ENCODE measurements around the gene PODXL2. TPM values are rescaled to one million over a fixed set of nuclear protein-coding genes. Genes with fewer than 3 reads are reported as not detected.

Gene PODXL2
- total and polyA plus RNA-seq, 2 experiments from 2014 or later = 18.4 to 57.6 TPM

- TF ChIP-seq ZNF462 (CRISPR knock-in tag; IDR thresholded peaks at IDR 0.05) = no peak
- TF ChIP-seq EZH2 (IDR thresholded peaks at IDR 0.05; ENCODE audit: low read depth, unreplicated experiment) = no peak
- TF ChIP-seq NANOG (IDR thresholded peaks at IDR 0.05; ENCODE audit: borderline replicate concordance) = no peak
- no peak for TF ChIP-seq STAT1 (IDR thresholded peaks at IDR 0.05; ENCODE audit: unreplicated experiment)
- TF ChIP-seq, protein P1, sequence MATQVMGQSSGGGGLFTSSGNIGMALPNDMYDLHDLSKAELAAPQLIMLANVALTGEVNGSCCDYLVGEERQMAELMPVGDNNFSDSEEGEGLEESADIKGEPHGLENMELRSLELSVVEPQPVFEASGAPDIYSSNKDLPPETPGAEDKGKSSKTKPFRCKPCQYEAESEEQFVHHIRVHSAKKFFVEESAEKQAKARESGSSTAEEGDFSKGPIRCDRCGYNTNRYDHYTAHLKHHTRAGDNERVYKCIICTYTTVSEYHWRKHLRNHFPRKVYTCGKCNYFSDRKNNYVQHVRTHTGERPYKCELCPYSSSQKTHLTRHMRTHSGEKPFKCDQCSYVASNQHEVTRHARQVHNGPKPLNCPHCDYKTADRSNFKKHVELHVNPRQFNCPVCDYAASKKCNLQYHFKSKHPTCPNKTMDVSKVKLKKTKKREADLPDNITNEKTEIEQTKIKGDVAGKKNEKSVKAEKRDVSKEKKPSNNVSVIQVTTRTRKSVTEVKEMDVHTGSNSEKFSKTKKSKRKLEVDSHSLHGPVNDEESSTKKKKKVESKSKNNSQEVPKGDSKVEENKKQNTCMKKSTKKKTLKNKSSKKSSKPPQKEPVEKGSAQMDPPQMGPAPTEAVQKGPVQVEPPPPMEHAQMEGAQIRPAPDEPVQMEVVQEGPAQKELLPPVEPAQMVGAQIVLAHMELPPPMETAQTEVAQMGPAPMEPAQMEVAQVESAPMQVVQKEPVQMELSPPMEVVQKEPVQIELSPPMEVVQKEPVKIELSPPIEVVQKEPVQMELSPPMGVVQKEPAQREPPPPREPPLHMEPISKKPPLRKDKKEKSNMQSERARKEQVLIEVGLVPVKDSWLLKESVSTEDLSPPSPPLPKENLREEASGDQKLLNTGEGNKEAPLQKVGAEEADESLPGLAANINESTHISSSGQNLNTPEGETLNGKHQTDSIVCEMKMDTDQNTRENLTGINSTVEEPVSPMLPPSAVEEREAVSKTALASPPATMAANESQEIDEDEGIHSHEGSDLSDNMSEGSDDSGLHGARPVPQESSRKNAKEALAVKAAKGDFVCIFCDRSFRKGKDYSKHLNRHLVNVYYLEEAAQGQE (IDR thresholded peaks at IDR 0.05; ENCODE audit: unreplicated experiment) = no peak
- TF ChIP-seq EZH2phosphoT487 (IDR thresholded peaks at IDR 0.05; ENCODE audit: unreplicated experiment) = no peak
Measured at GRCh38 chr3:127717357-127718244, 88.6 kb downstream of the PODXL2 start (continued).
